NCI-H2196 (cell line): ENCODE results near the gene SAP30.

Experiments
- DNase-seq: peaks from one replicate; lab custom pipeline; 2025; ENCODE audit not compliant: unreplicated experiment; lab: John Stamatoyannopoulos, UW

Gene SAP30

DNA sequence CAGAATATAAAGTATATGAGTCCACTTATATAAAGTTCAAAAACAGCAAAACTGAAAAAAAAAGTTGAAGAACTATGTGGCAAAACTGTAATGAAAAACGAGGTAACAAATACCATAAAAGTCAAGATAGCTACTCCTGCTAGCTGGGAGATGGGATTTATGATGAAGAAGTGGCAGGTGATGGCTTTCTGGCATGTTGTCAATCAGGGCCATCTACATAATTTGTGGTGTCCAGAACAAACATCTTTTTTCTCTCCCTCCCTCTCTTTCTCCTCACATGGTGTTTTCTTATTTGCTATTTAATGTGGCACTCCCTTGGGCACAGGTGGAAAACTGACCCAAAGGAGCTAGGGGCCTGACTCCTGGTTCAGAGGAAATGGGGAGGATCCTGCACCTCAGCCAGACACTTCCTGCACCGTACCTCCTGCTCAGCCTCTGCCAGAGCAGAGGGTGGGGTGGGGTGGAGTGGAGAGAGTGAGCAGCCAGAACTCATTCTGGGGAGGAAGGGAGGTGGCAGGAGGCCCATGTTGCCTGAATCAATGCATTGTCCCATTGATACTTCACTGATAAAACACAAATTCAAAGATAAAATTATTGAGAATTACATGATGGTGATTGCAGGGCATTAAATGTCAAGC is 5.3 kb upstream of the SAP30 start:
- no peak for DNase-seq

DNA sequence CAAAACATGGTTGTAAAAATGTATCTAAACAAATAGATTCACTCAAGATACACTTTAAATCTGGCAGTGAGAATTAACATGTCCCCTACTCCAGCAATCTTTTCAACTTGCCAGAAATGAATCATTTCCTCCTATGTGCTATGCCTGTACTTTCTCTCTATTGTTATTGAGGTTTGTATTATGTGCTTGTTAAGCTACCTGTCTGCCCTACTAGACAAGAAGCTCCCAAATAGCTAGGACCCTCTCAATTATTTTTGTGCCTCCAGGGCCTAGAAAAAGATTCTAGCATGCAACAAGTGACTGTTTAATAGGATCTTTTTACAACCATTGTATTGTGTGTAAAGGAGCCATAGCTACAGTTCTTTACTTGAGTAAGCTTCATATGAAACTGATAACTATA is 3.5 kb upstream of the SAP30 start:
- no peak for DNase-seq

DNA sequence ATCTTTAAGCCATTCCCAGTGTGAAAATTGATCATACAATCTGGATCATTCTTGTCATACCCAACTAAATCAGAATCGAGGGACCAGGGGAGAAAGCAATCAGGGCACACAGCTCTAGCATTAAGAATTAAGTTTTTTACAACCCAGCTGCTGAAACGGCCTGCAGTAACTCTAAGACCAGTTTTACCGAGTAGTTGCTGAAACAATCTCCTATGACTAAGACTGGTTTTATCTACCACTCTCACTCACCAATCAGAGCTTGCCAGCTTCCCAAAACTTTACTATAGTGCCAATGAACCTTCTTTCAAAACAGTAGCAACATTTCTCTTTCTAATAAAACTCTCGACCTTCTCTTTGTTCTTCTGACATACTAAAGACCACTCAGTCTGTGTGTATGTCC is 2.8 kb upstream of the SAP30 start:
- no peak for DNase-seq

DNA sequence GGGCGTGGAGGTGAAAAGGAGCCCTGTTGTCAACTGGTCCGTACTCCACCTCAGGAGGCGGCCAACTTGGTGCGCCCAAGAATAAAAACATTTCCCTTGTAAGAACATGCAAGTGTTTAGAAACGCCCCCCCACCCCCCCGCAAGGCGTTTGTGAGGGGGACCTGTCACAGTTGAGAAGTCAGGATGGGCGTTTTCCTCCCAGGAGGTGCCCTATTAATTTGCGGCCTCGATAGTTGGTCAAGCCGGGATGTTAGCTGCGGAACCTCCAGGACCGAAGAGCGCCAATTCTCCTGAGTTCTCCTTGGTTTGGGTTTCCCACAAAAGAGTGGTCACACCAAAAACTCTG is 651 bp upstream of the SAP30 start:
- no peak for DNase-seq

DNA sequence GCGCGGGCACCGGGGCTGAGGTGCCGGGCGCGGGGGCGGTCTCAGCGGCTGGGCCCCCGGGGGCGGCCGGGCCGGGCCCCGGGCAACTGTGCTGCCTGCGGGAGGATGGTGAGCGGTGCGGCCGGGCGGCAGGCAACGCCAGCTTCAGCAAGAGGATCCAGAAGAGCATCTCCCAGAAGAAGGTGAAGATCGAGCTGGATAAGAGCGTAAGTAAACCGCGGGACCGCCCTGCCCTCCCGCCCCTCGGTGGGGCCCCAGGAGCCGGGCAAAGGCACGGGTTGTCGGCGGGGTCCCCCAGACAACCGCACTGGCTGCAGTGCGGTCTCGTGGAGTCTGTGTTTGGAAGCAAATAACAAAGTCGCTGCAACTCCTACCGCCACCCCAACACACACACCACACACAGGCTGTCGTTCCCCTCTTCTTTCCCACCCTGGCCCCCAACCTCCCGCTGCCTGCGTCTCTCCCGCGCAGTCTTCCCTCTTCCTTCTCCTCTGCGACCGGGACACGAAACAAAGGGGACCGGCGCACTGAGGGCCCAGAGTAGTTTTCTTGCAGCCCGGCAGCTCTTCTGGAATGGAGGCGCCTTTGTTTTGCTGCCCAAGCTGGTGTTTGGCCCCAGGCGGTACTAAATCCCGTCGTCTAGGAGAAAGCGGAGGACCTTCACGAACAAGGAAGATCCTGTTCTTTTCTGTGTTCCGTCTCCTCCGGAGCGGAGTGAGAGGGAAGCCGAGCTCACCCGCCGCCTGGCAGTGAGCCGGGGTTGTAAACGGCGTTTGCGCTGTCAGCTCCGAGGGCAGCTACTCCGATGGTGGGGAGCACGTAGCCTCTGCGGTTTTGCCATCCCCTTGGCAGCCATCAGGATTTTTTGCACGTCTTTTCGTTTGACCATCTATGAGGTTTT is 788 bp downstream of the SAP30 start:
- DNase-seq: no peak

DNA sequence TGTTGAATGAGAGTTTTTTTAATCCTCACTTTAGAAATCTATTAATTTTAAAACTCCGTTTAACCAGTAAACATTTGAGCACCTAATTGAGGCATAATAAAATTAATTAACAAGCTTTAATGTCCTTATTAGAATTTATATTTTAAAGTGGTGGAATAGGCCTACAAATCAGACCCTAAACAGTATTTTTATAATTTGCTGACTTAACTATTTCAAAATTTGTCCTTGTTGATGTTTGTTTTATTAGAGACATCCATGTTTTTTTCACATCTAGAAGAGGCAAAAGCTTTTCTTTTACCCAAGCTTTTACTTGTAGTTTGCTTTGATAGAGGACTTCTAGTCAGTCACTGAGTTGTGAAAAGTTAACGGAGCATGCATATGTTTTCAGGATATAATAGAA is 3.8 kb downstream of the SAP30 start:
- no peak for DNase-seq

DNA sequence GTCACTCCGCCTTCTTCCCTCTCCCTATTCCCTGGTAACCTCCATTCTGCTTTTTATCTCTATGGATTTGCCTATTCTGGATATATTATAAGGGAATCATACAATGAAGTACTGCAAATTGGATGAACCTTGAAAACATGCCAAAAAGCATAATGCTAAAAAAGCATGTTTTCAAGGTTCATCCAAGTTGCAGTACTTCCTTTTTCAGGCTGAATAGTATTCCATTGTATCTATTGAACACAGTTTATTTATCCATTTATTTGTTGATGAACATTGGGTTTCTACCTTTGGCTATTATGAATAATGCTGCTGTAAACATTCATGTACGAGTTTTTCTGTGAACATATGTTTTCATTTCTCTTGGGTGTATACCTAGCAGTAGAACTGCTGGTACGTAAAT is 9.2 kb downstream of the SAP30 start:
- no peak for DNase-seq

DNA sequence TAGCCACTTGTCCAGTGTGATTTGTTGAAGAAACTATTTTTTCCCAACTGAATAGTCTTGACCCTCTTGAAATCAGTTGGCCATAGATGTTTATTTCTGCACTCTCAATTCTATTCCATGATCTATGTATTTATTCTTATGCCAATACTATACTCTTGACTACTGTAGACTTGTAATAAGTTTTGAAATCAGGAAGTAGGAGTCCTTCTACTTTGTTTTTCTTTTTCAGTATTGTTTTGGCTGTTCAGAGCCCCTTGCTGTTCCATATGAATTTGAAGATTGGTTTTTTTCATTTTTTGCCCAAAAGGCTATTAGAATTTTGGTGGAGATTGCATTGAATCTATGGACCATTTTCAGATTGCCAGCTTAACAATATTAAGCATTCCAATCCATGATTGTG is 10.2 kb downstream of the SAP30 start:
- DNase-seq: no peak

DNA sequence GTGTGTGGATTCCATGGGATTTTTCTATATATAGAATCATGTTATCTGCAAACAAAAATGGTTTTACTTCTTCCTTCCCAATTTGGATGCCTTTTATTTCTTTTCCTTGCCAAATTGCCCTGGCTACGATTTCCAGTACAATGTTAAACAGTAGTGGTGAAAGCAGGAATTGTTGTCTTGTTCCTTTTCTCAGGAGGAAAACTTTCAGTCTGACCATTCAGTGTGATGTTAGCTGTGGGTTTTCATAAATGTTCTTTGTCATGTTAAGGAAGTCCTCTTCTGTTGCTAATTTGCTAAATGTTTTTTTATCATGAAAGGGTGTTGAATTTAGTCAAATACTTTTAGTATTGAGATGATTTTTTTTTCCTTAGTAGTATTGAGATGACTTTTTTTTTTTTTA is 10.9 kb downstream of the SAP30 start:
- no peak for DNase-seq

DNA sequence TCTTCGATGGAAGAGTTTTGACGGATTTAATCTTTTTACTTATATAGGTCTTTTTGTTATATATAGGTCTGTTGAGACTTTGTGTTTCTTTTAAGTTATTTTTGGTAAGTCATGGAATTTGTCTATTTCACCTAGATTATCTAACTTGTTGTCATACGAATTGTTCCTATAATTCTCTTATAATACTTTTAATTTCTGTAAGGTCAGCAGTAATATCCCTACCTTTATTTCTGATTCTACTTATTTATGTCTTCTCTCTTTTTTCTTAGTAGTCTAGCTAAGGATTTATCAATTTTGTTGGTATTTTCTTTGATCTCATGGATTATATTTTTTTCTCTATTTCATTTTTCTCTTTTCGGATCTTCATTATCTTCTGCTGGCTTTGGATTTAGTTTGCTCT is 11.6 kb downstream of the SAP30 start:
- no peak for DNase-seq

DNA sequence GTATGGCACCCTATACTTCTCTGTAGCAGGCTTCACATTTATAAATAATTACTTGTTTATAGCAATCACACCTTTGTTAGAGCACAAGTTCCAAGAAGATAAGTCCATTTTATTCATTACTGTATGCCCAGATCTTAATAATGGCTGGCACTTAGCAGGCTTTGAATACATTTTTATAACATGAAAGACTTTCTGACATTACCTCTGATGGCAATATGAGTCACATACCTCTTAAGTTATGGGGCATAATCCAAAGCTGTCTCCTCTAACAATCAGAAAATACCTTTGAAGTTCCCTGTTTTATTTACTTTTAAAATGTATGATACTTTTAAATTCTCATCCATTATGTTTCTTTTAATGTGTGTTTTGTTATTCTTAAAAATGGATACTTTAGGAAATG is 16.0 kb downstream of the SAP30 start:
- DNase-seq: no peak

DNA sequence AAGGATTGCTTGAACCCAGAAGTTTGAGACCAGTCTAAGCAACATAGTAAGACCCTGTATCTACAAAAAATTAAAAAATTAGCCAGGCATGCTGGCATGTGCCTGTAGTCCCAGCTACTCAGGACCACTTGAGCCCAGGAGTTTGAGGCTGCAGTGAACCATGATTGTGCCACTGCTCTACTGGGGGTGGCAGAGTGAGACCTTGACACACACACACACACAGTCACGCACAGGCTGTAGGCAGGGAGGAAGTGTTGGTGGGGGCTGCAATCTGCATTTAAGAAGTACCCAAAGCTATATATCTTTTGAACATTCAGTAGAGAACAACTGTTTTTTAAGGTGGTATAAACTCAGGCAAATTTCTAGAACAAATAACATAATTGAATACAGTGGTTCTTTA is 20.9 kb downstream of the SAP30 start:
- no peak for DNase-seq

DNA sequence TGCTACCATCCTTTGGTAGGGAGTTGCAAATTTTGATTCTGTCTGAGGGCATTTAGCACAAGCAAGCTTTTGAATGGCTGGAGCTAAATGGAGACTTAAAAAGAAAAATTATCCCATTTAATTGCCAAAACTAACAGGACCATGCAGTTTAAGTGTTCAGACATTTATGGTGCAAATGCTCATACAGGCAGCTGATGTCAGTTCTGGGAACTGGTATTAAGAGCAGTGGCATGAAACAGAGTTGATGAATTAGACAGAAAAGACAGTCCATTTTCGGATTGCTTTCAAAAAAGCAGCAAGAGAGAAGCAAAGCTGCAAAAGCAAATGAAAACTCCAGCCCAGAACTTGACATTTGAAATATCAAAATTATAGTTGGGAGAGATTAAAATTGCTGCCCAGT is 26.9 kb downstream of the SAP30 start:
- DNase-seq: no peak

DNA sequence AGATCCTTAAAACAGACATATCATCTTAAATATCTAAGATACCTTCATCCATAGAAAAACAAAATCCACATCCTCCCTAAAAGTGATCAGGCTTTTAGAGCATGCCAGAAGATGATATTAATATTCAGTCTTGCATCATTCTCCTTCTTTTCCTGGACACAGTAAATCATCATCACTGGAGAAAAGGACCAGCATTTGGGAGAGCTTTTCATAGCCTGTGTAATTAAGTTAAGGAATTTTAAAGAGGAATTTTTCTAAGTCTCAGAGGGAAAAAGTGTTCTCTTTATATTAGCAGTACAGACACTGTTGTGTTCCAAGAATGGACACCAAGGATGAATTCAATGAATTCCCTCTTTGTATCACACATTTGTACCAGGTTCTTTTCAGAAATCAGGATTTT is 27.5 kb downstream of the SAP30 start:
- DNase-seq: no peak

DNA sequence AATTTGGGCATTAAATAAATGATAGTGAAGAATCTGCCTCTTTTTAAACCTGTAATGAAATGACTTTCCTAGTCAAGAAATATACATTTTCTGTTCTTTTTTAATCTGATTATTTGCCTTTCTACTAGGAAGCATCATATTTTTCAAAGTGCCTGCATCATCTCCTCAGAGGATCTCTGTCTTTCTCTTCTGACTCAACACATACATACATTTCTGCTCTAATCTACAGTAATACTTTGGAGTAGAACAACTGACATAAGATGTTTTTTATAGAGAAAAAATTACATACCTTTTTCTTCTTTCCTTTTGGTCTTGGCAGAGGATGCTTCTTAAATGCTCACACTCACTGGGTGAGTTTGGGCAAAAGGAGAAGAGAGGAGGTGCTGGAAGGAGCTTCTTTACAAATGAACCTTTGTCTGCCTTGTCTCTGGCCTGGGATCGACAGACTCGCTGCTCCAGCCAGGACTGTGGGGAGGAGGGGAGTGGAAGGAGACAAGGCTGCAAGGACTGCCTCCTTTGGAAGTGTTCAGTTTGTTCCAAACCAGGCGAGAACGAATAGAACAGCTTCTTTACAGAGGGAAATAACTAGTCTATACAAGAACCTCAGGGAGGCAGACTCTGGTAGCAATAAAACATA is 28.1 kb downstream of the SAP30 start, which contains the start of gene SCRG1:
Gene SCRG1, minus strand, starts transcription at position 338 of the 637 bp plus-strand sequence. CDS start 7,702 bp downstream, outside the sequence.
- no peak for DNase-seq

DNA sequence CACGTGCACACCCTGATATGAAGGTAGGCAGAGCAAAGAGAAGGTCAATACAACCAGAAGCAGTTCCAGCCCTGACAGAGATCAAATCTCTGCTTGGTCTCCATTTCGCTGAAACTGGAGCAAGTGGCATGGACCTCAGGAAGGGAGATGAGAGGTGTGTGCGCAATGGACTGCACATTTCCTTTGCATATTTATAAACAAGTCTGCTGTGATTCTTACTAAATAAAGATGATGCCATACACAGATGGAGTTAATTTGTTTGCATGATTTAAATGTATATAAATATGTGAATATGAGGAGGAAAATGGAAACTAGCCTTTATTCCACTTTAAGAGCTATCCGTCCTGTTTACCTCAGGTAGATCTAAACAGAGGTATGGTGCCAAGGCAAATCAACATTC is 30.3 kb downstream of the SAP30 start:
- no peak for DNase-seq

DNA sequence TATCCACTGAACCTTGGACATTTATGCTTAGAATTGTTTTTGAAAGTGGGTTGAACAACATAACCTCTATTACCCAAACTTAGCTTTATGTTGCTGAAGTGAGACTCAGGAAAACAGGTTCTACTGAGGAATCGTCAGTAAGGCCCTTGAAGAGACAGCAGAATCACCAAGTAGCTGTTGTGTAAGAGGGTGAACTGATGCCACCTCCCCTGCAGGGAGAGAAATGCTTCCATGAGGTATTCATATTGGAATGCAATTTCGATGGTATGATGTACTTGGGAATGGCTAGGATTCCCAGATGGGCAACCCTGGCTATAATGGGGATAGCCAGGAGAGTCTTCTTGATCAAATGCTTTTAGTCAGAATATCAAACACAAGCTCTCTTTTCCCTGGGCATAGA is 32.3 kb downstream of the SAP30 start:
- no peak for DNase-seq

DNA sequence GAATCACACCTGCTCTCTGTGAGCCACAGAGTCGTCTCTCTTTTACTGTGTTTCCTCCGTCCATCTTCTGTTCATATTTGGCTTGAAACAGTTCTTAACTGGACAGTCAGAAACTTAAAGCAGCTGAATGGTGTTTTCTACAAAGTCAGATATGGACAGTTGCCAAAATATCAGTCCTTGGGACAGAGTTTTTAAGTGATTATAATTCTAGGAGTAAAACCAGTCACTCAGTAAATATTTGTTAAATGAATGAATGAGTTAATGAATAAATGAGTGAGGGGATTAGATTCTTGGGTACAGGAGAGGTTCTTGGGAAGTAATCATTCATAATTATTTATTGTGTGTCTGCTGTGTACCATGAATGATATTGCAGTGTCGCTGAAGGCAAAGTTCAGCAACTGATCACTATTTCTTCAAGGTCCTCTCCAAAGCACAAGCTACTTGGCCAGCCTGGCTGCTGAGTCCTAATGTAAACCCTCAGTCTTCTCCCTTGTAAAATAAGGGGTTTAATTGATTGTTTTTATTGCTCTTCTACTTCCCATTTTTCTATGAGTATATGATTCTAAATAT is 33.6 kb downstream of the SAP30 start:
- DNase-seq: no peak

DNA sequence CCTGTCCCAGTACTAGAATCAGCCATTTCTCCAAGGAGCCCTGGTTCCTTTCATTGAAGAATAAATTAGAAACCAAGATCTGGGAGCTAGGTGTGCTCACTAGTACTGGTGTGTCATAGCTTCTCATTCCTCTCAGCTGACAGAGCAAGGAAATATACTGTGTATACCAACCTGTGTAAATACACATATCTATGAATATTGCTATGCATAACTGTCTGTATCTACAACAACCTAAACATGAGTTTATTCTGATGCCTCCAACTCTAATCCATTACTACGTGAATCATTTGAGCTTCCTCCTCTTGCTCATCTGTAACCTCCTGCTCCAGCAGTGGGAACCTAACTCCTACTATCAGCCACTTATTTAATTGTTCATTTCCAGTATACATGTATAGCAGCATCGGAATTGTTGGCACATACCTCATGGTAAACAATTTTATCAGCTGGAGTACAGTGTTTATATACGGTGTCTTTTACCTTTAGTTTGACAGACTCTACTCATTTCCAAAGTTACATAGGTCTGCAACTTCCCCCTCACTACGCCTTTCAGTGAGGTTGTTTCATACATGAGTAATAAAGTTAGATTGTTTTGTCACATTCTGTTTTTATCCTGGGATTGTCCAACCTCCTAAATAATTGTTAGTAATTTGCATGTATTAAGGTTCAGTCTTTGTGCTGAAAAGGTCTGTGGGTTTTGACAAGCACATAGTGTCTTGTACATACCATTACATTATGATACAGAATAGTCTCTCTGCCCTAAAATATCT is 35.3 kb downstream of the SAP30 start:
- no peak for DNase-seq

DNA sequence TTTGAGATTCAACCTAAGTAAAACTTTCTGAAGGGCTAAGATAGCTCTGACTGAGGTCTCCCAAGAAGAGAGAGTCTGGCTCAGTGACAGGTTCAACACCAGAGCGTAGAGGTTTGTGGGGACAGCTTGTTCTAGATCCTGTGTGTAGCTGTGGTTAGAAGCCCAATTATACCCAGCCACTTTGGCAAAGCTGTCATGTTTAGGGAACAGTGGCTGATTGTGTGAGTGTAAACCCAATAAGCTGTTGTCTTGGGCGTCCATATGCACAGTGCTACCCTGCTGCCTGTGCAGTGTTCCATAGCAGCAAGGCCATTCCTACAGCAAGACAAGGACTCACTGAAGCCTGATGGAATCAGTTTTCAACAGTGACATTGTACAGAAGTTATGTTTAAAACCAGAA is 39.3 kb downstream of the SAP30 start:
- DNase-seq: no peak

DNA sequence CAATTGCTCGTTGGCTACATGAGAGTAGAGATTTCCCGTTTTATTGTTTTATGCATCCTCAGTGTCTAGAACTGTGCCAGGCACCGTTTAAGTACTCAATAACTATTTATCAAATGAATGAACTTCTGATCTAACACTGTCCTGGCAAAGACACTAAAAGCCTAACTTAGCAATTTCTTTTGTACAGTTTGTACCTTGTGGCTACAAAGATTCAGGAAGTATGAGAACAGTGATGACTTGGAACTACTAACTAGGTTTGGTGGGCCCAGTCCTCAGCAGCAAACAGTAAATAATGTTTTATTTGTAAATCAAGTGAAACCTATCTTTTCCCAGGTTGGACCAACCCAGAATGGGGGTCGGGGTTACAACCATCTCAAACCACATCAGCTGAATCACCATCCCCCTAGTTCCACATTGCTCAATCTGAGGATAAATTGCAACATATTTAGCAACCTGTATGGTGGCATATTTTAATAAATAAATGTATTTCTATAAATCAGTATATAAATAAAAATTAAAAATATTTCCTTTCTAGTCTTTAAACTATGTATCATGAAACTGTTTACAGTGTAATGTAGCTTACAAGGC is 40.4 kb downstream of the SAP30 start:
- DNase-seq: no peak
